GM19463 (cell line): ENCODE results near the gene HK3.

Experiments
- ATAC-seq: cut with Tn5 transposase; IDR thresholded peaks from one replicate; pipeline ENCODE4 v1.9.1; 2021; ENCODE audit warnings: mild to moderate bottlenecking, moderate library complexity; ENCODE audit not compliant: unreplicated experiment

HK3 gene

GRCh38 chr5:176851871-176852658 is 47.1 kb downstream of the HK3 start:
- no peak for ATAC-seq

GRCh38 chr5:176851380-176851779 is 47.8 kb downstream of the HK3 start:
- ATAC-seq: no peak

DNA sequence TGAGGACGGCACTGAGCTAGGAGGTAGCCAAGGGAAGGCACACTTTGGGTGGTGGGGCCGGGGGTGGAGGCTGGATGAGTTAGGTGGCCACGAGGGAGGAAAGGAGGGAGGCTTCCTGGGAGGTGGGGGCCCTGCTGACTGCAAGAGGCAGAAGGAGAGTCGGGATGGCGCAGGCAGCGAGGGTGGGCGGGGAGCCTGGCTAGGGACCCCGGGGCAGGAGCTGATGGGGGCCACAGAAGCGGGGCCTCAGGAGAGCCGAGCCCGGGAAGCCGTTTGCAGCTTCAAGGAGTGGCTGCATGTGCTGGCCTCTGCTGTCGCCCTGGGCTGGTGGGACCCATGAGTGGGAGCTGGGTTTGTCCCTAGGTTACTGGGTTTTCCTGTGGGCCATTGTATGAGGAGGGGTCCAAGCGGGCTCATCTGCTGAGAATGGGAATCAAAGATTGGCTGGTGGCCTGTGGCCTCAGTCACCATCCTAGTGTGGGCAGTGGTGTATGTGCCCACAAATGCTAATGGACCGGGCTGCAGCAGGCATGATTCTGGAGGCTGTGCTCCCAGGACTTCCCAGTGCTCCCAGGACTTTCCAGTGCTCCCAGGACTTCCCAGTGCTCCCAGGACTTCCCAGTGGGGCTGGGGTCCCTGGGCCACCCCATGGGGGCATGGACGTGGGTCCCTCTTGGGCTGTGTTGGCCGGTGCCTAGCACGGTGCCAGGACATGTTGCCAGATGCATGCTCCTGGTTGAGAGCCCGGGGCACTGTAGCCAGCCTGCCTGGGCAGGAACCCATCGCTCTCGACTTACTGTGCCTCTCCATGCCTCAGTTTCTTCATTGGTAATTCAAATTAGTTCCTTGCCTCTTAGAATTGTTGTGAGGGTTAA is 48.5 kb downstream of the HK3 start:
- no peak for ATAC-seq

DNA sequence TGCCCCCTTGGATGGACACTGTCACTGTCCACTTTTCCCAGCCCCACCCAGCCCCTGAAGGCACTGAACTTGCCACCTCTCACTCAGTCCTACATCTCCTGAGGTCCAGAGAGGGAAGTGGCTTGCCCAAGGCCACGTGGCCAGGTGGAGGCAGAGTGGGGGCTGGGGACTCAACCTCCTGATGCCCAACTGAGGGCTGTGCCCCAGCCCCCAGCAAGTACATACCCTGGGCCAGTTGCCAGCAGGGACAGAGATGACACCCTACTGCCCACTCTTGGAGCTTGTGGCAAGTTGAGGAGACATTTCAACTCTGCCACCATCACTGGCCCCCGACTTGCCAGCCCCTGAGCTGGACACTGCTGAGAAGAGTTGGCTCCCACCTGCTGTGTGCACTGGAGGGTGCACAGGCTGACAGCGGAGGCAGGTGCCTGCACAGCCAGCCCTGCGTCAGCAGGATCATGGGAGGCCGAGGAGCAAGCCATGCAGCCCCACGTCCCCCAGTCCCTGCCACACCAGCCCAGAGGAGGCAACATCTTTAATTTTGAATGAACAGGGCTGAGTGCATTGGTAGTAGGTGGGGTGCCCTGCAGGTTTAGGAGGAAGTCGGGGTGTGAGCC is 49.4 kb downstream of the HK3 start:
- no peak for ATAC-seq

GRCh38 chr5:176848651-176849050 is 50.5 kb downstream of the HK3 start:
- no peak for ATAC-seq

DNA sequence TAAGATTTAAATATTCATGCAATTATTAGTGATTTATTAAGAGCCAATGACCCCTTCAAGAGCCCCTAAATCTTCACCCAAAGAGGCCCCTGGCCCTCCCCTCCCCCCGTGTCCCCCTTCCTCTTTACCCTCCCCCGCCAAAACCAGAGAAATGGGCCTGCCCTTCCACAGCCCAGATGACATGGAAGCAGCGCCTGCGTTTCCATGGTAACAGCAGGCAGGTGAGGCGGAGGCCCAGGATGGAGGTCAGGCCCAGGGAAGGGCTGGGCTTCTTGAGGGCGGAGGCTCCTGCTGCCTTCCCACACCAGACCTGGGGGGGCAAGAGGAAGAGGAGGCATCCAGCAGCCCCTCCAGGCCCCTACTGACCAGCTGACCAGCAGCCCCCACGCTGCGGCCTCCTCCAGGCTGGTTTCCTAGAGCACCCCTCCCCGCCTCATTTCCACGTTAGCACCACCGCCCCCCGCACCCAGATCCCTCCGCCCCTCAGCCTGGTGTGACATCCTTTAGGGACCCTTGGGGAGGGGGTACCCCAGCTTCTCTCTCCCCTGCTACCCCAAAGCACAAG is 51.3 kb downstream of the HK3 start:
- ATAC-seq: no peak

GRCh38 chr5:176847148-176847547 is 52.0 kb downstream of the HK3 start:
- ATAC-seq: no peak

DNA sequence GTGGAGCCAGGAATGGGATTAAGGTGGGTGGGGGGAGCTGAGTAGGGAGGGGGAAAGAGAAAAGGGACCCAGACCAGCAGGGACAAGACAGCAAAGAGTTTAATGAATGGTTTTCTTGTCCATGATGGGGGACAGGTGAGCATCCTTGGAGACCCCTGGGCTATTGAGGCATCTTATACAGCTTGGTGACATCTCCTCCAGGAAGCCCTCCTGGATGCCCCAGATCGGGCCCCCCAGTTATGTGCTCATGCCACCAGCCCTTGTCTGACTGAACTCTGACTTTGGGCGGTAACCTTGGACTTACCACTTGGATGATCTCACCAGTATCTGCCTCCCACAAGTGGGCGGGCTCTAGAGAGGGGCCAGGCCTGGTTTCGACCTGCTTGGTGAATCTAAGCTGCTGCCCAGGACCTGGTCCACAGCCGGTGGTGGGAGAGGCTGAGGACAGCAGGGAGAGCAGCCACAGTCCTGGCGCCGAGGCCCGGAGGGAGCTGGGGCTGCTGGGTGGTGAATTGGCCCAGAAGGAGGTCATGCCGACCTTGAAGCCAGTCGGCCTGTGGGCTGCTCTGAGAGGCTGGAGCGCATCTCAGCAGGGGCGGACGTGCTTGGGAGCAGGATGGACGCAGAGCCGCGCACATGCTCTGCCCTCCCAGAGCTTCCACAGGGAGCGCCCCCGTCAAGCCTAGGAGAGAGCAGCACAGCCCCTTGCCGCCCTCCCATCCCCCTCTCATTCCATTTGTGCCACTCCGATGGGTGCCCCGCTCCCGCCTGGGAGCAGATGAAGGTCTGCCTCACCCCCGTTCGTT is 52.6 kb downstream of the HK3 start:
- ATAC-seq: no peak

DNA sequence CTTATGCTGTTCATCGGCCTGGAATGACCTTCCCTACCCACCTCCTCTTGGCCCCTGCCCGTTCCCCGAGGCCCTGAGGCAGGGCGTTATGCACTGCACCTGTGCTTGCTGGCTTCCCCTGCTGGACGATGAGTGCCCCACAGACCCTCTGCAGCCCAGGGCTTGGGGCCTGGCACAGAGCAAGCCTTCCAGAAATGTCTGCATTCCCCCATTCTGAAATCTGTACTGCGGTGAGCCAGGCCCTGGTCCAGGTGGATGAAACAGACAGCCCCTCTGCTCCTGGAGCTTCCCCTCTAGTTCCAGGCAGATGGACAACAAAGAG is 53.8 kb downstream of the HK3 start:
- ATAC-seq: no peak

GRCh38 chr5:176844706-176845391 is 54.3 kb downstream of the HK3 start:
- no peak for ATAC-seq

DNA sequence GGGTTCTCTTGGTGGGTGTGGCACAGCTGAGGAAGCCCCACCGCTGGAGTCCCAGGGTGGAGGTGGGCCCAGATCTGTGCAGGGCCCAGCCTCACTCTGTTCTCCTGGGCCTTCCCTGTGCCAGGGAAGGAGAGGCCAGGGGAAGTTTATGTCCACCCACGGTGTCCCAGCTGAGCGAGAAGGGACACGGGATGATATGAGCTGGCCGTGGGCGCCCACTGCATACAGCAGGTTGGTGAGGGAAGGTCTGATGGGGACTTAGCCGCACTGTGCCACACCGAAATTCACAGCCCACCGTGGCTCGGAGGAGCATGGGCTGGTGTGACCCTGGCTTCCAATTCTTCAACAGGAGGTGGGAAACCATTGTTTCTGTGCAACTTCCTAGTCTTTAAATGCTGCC is 54.9 kb downstream of the HK3 start:
- ATAC-seq: no peak

DNA sequence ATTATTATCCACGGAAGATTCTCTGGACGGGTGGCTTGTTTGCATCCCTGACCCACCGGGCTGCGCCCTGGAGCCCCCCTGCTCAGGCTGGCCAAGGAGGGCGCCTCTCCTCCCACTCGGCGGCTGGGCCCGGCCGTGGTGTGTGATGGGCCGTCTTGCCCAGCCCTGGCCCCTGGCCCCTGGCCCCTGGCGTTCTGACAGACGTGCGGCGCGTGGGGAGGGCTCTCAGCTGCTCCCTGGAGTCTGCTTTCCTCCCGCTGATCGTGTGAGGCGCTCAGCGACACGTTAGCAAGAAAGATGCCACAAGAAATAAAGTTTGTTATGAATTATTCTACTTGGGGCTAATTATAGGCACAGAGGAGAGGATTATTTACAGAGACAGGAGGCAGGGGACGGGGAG is 55.5 kb downstream of the HK3 start:
- ATAC-seq: no peak

DNA sequence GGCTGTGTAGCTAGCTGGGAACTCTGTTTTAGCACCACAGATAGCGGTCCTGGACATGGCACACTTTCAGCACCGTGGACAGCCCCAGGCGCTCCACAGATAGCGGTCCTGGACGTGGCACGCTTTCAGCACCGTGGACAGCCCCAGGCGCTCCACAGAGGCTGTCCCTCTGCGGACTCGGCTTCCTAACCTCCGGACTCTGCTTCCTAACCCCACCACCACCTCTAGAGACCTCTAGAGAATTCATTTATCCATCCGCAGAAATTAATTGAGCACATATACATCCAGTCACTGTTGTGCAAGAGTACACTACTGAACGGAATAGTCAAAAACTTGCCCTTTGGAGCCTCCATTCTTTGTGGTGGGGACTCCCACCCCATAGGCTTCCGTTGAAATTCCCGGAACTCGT is 61.4 kb downstream of the HK3 start:
- ATAC-seq: no peak

- no peak for ATAC-seq
Observed at GRCh38 chr5:176836811-176837706, 62.1 kb downstream of the HK3 start.

DNA sequence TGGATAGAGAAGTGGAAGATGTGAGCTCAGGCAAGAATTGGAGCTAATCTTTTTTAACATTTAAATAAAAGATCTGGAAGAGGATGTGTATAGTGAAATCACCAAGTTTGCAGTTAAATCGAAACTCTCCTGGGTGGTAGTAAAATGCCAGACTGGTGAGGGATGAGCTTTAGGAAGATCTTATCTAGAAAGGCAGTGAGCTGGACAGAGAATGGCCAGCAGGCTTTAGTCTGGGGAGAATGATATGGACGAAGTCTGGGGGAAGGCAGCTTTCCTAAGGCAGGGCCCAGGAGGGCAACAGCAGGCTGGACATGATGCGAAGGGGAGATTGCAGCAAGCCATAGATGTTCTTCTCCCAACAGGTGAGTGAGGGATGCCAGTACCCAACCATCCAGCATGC is 63.2 kb downstream of the HK3 start:
- no peak for ATAC-seq

DNA sequence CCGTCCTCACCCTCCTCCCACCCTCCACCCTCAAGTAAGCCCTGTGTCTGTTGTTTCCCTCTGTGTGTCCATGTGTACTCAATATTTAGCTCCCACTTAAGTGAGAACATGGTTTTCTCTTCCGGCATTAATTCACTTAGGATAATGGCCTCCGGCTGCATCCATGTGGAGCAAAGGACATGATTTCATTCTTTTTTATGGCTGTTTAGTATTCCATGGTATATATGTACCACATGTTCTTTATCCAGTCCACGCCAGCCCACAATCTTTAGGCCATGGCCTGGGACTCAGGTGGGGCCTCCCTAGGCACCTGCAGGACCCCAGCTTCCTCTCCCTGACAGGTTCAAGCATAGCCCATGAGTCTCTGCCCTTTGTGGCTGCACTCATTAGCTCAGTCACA is 65.9 kb downstream of the HK3 start:
- ATAC-seq: no peak

DNA sequence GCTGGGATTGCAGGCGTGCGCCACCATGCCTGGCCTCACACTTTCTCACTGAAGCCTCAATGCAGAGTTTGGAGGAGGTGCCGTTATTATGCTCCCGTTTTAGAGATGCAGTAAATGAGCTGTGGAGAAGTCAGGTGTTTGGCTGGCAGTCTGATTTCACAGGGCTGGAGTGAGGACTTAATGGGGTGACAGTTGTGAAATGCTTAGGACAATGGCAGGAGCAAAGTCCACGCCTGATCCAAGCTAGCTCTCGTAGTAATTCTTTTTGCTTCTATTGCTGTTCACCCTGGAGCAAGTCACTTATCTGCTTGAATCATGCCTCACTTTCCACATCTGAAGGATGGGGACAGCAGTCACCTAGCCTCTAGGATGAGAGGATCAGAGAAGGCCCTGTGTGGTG is 67.0 kb downstream of the HK3 start:
- ATAC-seq: no peak

DNA sequence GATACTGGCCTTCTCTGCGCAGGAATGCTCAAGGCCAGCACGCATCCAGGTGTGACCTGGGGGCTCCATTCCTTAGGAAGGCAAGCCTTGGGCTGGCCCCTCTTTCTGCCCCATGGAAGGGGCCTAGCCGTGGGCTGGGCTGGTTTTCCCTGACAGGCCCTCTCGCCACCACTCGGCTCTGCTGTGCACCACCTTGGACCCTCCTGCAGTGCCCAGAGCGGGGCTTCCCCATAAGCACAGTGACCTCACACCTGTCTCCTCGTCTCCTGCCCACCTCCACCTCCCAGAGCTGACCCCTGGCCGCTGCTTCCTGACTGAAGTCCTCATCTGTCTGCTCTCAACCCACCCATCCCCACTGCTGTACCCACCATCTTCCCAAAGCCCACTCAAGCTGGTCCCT is 67.7 kb downstream of the HK3 start:
- ATAC-seq: no peak

- no peak for ATAC-seq
Observed at GRCh38 chr5:176830995-176831423, 68.1 kb downstream of the HK3 start.
